HepG2 (cell line): Measurements from ENCODE around the gene JTB. TPM values are rescaled to one million over a fixed set of nuclear protein-coding genes. Genes with fewer than 3 reads are reported as not detected.

Source experiments
- ARNTL ChIP-seq: sonication (generic); formaldehyde crosslinking; IDR thresholded peaks from 2 replicates; pipeline ENCODE4 v1.4.0; 2020; ENCODE audit warnings: mild to moderate bottlenecking, missing genetic modification reagents
- CHD4 ChIP-seq: fragments of 200-600 bp; sonication (generic); IDR thresholded peaks from 2 replicates; pipeline ENCODE4 v1.7.0; 2017; ENCODE audit warnings: mild to moderate bottlenecking, low read length, borderline replicate concordance
- FOXC1 ChIP-seq: sonication (generic); formaldehyde crosslinking; IDR thresholded peaks from 2 replicates; pipeline ENCODE4 v1.8.0; 2022; ENCODE audit warnings: mild to moderate bottlenecking, missing genetic modification reagents, borderline replicate concordance
- HNRNPK ChIP-seq: fragments of 200-400 bp; formaldehyde crosslinking; IDR thresholded peaks from 2 replicates; pipeline ENCODE4 v1.6.1; 2018; ENCODE audit warnings: low read length, low read depth, moderate library complexity, mild to moderate bottlenecking; ENCODE audit not compliant: poor library complexity, severe bottlenecking
- IKZF4 ChIP-seq: sonication (generic); formaldehyde crosslinking; IDR thresholded peaks from 2 replicates; pipeline ENCODE4 v1.5.1; 2020; ENCODE audit warnings: borderline replicate concordance, mild to moderate bottlenecking, low read depth, missing genetic modification reagents; ENCODE audit errors: not compliant biosample characterization
- KDM4B ChIP-seq: sonication (generic); formaldehyde crosslinking; IDR thresholded peaks from 2 replicates; pipeline ENCODE4 v1.4.0; 2020; ENCODE audit warnings: missing genetic modification reagents
- PHF5A ChIP-seq: IDR thresholded peaks from one replicate; pipeline ENCODE4 v1.6.1; 2018; ENCODE audit warnings: low read depth, missing genetic modification reagents; ENCODE audit not compliant: unreplicated experiment
- POGZ ChIP-seq: sonication (generic); formaldehyde crosslinking; IDR thresholded peaks from 2 replicates; pipeline ENCODE4 v1.4.0; 2020; ENCODE audit warnings: mild to moderate bottlenecking, missing genetic modification reagents
- POLR2AphosphoS2 ChIP-seq: IDR thresholded peaks from 2 replicates; pipeline ENCODE4 v1.6.1; 2011; ENCODE audit warnings: low read depth, low read length, improper control_type of control experiment
- RCOR2 ChIP-seq: IDR thresholded peaks from 2 replicates; pipeline ENCODE4 v1.6.1; 2016; ENCODE audit warnings: missing biosample characterization, missing genetic modification reagents
- RELA ChIP-seq: sonication (generic); formaldehyde crosslinking; IDR thresholded peaks from 2 replicates; pipeline ENCODE4 v1.4.0; 2020; ENCODE audit warnings: missing genetic modification reagents
- SAP130 ChIP-seq: IDR thresholded peaks from 2 replicates; pipeline ENCODE4 v1.6.1; 2016; ENCODE audit warnings: low read depth
- SOX6 ChIP-seq, 2 experiments: fragments of 450-650 bp in 1 of 2; sonication (generic) in 1 of 2; formaldehyde crosslinking in 1 of 2; IDR thresholded peaks; 2 replicates each; pipeline versions ENCODE4 v1.4.0 to v1.6.1; 2017 to 2020; ENCODE audit warnings: antibody characterized with exemption in 1 of 2, mild to moderate bottlenecking in 1 of 2, missing genetic modification reagents in 1 of 2
- ZFP41 ChIP-seq: sonication (generic); formaldehyde crosslinking; IDR thresholded peaks from 2 replicates; pipeline ENCODE4 v1.4.0; 2020; ENCODE audit warnings: mild to moderate bottlenecking, missing genetic modification reagents, borderline replicate concordance
- ZNF160 ChIP-seq: sonication (generic); formaldehyde crosslinking; IDR thresholded peaks from 2 replicates; pipeline ENCODE4 v1.8.0; 2022; ENCODE audit warnings: mild to moderate bottlenecking, inconsistent platforms, missing genetic modification reagents
- ZNF235 ChIP-seq: sonication (generic); formaldehyde crosslinking; IDR thresholded peaks from 2 replicates; pipeline ENCODE4 v1.8.1; 2023; ENCODE audit warnings: mild to moderate bottlenecking, missing genetic modification reagents, borderline replicate concordance
- ZNF333 ChIP-seq: sonication (generic); formaldehyde crosslinking; IDR thresholded peaks from 2 replicates; pipeline ENCODE4 v1.4.0; 2020; ENCODE audit warnings: mild to moderate bottlenecking, missing genetic modification reagents, borderline replicate concordance
- ZNF343 ChIP-seq: sonication (generic); formaldehyde crosslinking; IDR thresholded peaks from 2 replicates; pipeline ENCODE4 v1.4.0; 2020; ENCODE audit warnings: mild to moderate bottlenecking, missing genetic modification reagents
- ZNF549 ChIP-seq: sonication (generic); formaldehyde crosslinking; IDR thresholded peaks from 2 replicates; pipeline ENCODE4 v1.5.0; 2020; ENCODE audit warnings: missing genetic modification reagents
- ZNF891 ChIP-seq: sonication (generic); formaldehyde crosslinking; IDR thresholded peaks from 2 replicates; pipeline ENCODE4 v1.5.0; 2020; ENCODE audit warnings: mild to moderate bottlenecking, missing genetic modification reagents
- ZZZ3 ChIP-seq: sonication (generic); formaldehyde crosslinking; IDR thresholded peaks from 2 replicates; pipeline ENCODE4 v1.4.0; 2020; ENCODE audit warnings: missing genetic modification reagents, mild to moderate bottlenecking, borderline replicate concordance
- polyA plus RNA-seq, 8 experiments: library from polyadenylated mRNA; depleted of rRNA in 3 of 8; stranded (reverse) in 7 of 8; unstranded in 1 of 8; fragments of >200 nt; fragmentation: Illumina TruSeq in 4 of 8; extraction: Trizol in 4 of 8; gene quantifications; 2 replicates each; pipeline versions ENCODE4 v1.2.1 to v1.2.3, GENCODE V29; 2011 to 2016; ENCODE audit warnings: low read depth in 4 of 8, missing spikeins in 1 of 8, mixed read lengths in 1 of 8; ENCODE audit not compliant: insufficient read depth in 1 of 8
- total RNA-seq, 5 experiments: library from RNA; depleted of rRNA; stranded (reverse); fragments of >200 nt; fragmentation: Illumina TruSeq; extraction: Trizol; gene quantifications; 2 replicates each; pipeline ENCODE4 v1.2.3, GENCODE V29; 2016; ENCODE audit warnings: low read depth in 1 of 5
- TF ChIP-seq, protein P1 (sequence below): sonication (generic); formaldehyde crosslinking; IDR thresholded peaks from 2 replicates; pipeline ENCODE4 v1.4.0; 2020; ENCODE audit warnings: missing genetic modification reagents, borderline replicate concordance
- TF ChIP-seq, protein P2 (sequence below): sonication (generic); formaldehyde crosslinking; IDR thresholded peaks from 2 replicates; pipeline ENCODE4 v1.8.1; 2023; ENCODE audit warnings: mild to moderate bottlenecking, missing genetic modification reagents

JTB gene
- total and polyA plus RNA-seq, 2 of the 13 experiments (the other 11 are each of a cell fraction or from before 2014, with no cell fraction given), result 96.7 to 99.2 TPM

- TF ChIP-seq, protein P1, sequence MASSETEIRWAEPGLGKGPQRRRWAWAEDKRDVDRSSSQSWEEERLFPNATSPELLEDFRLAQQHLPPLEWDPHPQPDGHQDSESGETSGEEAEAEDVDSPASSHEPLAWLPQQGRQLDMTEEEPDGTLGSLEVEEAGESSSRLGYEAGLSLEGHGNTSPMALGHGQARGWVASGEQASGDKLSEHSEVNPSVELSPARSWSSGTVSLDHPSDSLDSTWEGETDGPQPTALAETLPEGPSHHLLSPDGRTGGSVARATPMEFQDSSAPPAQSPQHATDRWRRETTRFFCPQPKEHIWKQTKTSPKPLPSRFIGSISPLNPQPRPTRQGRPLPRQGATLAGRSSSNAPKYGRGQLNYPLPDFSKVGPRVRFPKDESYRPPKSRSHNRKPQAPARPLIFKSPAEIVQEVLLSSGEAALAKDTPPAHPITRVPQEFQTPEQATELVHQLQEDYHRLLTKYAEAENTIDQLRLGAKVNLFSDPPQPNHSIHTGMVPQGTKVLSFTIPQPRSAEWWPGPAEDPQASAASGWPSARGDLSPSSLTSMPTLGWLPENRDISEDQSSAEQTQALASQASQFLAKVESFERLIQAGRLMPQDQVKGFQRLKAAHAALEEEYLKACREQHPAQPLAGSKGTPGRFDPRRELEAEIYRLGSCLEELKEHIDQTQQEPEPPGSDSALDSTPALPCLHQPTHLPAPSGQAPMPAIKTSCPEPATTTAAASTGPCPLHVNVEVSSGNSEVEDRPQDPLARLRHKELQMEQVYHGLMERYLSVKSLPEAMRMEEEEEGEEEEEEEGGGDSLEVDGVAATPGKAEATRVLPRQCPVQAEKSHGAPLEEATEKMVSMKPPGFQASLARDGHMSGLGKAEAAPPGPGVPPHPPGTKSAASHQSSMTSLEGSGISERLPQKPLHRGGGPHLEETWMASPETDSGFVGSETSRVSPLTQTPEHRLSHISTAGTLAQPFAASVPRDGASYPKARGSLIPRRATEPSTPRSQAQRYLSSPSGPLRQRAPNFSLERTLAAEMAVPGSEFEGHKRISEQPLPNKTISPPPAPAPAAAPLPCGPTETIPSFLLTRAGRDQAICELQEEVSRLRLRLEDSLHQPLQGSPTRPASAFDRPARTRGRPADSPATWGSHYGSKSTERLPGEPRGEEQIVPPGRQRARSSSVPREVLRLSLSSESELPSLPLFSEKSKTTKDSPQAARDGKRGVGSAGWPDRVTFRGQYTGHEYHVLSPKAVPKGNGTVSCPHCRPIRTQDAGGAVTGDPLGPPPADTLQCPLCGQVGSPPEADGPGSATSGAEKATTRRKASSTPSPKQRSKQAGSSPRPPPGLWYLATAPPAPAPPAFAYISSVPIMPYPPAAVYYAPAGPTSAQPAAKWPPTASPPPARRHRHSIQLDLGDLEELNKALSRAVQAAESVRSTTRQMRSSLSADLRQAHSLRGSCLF (CRISPR knock-in tag), result no peak
- 0 out of 2 replicates have a peak, but pooled peaks have one; percentile 43 for TF ChIP-seq POGZ (CRISPR knock-in tag)
- TF ChIP-seq SAP130 (CRISPR knock-in tag), result peak; percentile 84
- TF ChIP-seq, protein P2, sequence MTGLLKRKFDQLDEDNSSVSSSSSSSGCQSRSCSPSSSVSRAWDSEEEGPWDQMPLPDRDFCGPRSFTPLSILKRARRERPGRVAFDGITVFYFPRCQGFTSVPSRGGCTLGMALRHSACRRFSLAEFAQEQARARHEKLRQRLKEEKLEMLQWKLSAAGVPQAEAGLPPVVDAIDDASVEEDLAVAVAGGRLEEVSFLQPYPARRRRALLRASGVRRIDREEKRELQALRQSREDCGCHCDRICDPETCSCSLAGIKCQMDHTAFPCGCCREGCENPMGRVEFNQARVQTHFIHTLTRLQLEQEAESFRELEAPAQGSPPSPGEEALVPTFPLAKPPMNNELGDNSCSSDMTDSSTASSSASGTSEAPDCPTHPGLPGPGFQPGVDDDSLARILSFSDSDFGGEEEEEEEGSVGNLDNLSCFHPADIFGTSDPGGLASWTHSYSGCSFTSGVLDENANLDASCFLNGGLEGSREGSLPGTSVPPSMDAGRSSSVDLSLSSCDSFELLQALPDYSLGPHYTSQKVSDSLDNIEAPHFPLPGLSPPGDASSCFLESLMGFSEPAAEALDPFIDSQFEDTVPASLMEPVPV, result peak; percentile 41; the same call in 1 of the 2 replicates
- no peak for TF ChIP-seq CHD4
- no peak for TF ChIP-seq ZNF160 (CRISPR knock-in tag)
- no peak for TF ChIP-seq RCOR2 (CRISPR knock-in tag)
- TF ChIP-seq FOXC1 (CRISPR knock-in tag), result no peak
- TF ChIP-seq IKZF4 (CRISPR knock-in tag), result no peak
- no peak for TF ChIP-seq RELA (CRISPR knock-in tag)
- no peak for TF ChIP-seq ZNF343
- TF ChIP-seq ARNTL, result peak; percentile 63; the same call in 1 of the 2 replicates
- TF ChIP-seq PHF5A (CRISPR knock-in tag), result no peak
- TF ChIP-seq KDM4B (CRISPR knock-in tag), result no peak
- TF ChIP-seq SOX6 (IDR thresholded peaks at IDR 0.05), result no peak
- TF ChIP-seq SOX6 (CRISPR knock-in tag; IDR thresholded peaks at IDR 0.05), result peak; percentile 56
- no peak for TF ChIP-seq POLR2AphosphoS2
- TF ChIP-seq HNRNPK, result peak; percentile 78
- TF ChIP-seq ZNF549, result 0 out of 2 replicates have a peak, but pooled peaks have one; percentile 44
- TF ChIP-seq ZNF333 (CRISPR knock-in tag), result peak; percentile 45; the same call in 1 of the 2 replicates
- TF ChIP-seq ZZZ3, result 0 out of 2 replicates have a peak, but pooled peaks have one; percentile 17
- peak; percentile 60; the same call in 1 of the 2 replicates for TF ChIP-seq ZNF235 (CRISPR knock-in tag)
- no peak for TF ChIP-seq ZFP41
- TF ChIP-seq ZNF891 (CRISPR knock-in tag), result 0 out of 2 replicates have a peak, but pooled peaks have one; percentile 60
Observed at GRCh38 chr1:153958111-153958960, 19.1 kb downstream of the JTB start, which contains the start of gene CRTC2 (continued).
